GM23248 (cell line): ENCODE data around the gene TRIM9. TPM values are rescaled to one million over a fixed set of nuclear protein-coding genes. Genes with fewer than 3 reads are reported as not detected.

Experiments
- DNase-seq: peaks from one replicate; pipeline ENCODE4 v3.0.0-alpha.2; 2015
- H2AFZ ChIP-seq: fragments of 200-600 bp; sonication (generic); 2 replicates; pipeline ENCODE4 v1.6.1; 2016; ENCODE audit warnings: antibody characterized with exemption
- H3F3A ChIP-seq: fragments of 200-600 bp; sonication (generic); 2 replicates; pipeline ENCODE4 v1.6.1; 2016; ENCODE audit warnings: mild to moderate bottlenecking, antibody characterized with exemption, mixed run types; ENCODE audit not compliant: insufficient read depth
- H3K27ac ChIP-seq: fragments of 200-600 bp; sonication (generic); 2 replicates; pipeline ENCODE4 v1.5.1; 2016; ENCODE audit warnings: mild to moderate bottlenecking
- H3K27me3 ChIP-seq: fragments of 200-600 bp; sonication (generic); replicated peaks from 2 replicates; pipeline ENCODE4 v1.6.1; 2016; ENCODE audit warnings: mild to moderate bottlenecking; ENCODE audit not compliant: insufficient read depth
- H3K36me3 ChIP-seq: fragments of 200-600 bp; sonication (generic); 2 replicates; pipeline ENCODE4 v1.6.1; 2016; ENCODE audit warnings: low read depth, mild to moderate bottlenecking
- H3K4me1 ChIP-seq: fragments of 200-600 bp; sonication (generic); 2 replicates; pipeline ENCODE4 v1.6.1; 2016; ENCODE audit warnings: mild to moderate bottlenecking; ENCODE audit not compliant: insufficient read depth
- H3K4me2 ChIP-seq: fragments of 200-600 bp; sonication (generic); one replicate; pipeline ENCODE4 v1.6.1; 2016; ENCODE audit warnings: mild to moderate bottlenecking; ENCODE audit not compliant: unreplicated experiment
- H3K4me3 ChIP-seq: fragments of 200-600 bp; sonication (generic); 2 replicates; pipeline ENCODE4 v1.5.1; 2016; ENCODE audit warnings: mild to moderate bottlenecking
- H3K79me2 ChIP-seq: fragments of 200-600 bp; sonication (generic); 2 replicates; pipeline ENCODE4 v1.6.1; 2016; ENCODE audit warnings: mild to moderate bottlenecking; ENCODE audit not compliant: insufficient read depth
- H3K9ac ChIP-seq: fragments of 200-600 bp; sonication (generic); 2 replicates; pipeline ENCODE4 v1.6.1; 2016; ENCODE audit warnings: mild to moderate bottlenecking
- H3K9me2 ChIP-seq: fragments of 200-600 bp; sonication (generic); 2 replicates; pipeline ENCODE4 v1.6.1; 2016; ENCODE audit warnings: mixed run types, mild to moderate bottlenecking, moderate library complexity; ENCODE audit not compliant: insufficient read depth
- H3K9me3 ChIP-seq: fragments of 200-600 bp; sonication (generic); one replicate; pipeline ENCODE4 v1.6.1; 2017; ENCODE audit warnings: low read depth
- H4K20me1 ChIP-seq: fragments of 200-600 bp; sonication (generic); 2 replicates; pipeline ENCODE4 v1.6.0; 2016; ENCODE audit not compliant: insufficient read depth
- EZH2 ChIP-seq: fragments of 200-600 bp; sonication (generic); IDR thresholded peaks from 2 replicates; pipeline ENCODE4 v1.6.1; 2018; ENCODE audit warnings: antibody characterized with exemption, mild to moderate bottlenecking; ENCODE audit not compliant: insufficient read depth, poor library complexity, severe bottlenecking
- EZH2phosphoT487 ChIP-seq: fragments of 200-600 bp; sonication (generic); IDR thresholded peaks from 2 replicates; pipeline ENCODE4 v1.6.1; 2018; ENCODE audit warnings: antibody characterized with exemption, moderate library complexity, mild to moderate bottlenecking, low read depth; ENCODE audit not compliant: insufficient read depth
- WGBS, 2 experiments: methylation state at CpG; one replicate each; pipeline ENCODE4 v1.1.6; 2015 to 2017; ENCODE audit warnings: low lambda C conversion rate in 2 of 2, low coverage in 1 of 2; ENCODE audit errors: missing lambda C conversion rate in 2 of 2; 5-methylcytosine and 5-hydroxymethylcytosine counted together
- in situ Hi-C: fragments of 300-500 bp; cut with MboI; formaldehyde crosslinking; loops from 2 replicates; pipeline ENCODE4 v1.15.0; 2020
- polyA plus RNA-seq: library from polyadenylated mRNA; unstranded; fragments of >200 nt; fragmentation: Nextera tagmentation; extraction: Ambion mirVana; gene quantifications from 2 replicates; pipeline ENCODE4 v1.2.1, GENCODE V29; 2016
- total RNA-seq: library from RNA; depleted of rRNA; stranded (reverse); fragments of >200 nt; shearing (Covaris generic); gene quantifications from 2 replicates; pipeline ENCODE4 v1.2.3, GENCODE V29; 2014

Gene TRIM9
- total and polyA plus RNA-seq, 2 experiments from 2014 or later, result 0.25 to 0.32 TPM

- DNase-seq, result no peak
- Histone ChIP-seq H3K4me3 (no peak overlapping the region), H3K79me2 (no peaks in the 10 kb centered on the region), H3K9me2 (no peaks in the 10 kb centered on the region), H4K20me1 (no peaks in the 10 kb centered on the region), H3K27me3 (peaks cover 52% of the 10 kb centered on the region), H3K4me2 (no peak overlapping the region), H3K9me3 (no peaks in the 10 kb centered on the region), H3K36me3 (no peaks in the 10 kb centered on the region), H2AFZ (no peak overlapping the region), H3F3A (no peaks in the 10 kb centered on the region), H3K9ac (no peak overlapping the region), H3K4me1 (no peaks in the 10 kb centered on the region), H3K27ac (no peak overlapping the region)
- WGBS, 2 experiments, result 46% methylated on average over 4 of the region's 4 CpGs
- TF ChIP-seq EZH2 (no peak), EZH2phosphoT487 (no peak)
- in situ Hi-C loops, result no loop called here
Observed at GRCh38 chr14:51119411-51120051, 24.6 kb upstream of the TRIM9 start.

- H3K4me1 ChIP-seq, result no peaks in the 10 kb centered on the region
- TF ChIP-seq EZH2phosphoT487, result no peak
- TF ChIP-seq EZH2, result no peak
Observed at GRCh38 chr14:51118993-51119392, 24.1 kb upstream of the TRIM9 start.

GRCh38 chr14:51117593-51117992, 22.7 kb upstream of the TRIM9 start:
- Histone ChIP-seq H3K9ac (no peak overlapping the region), H3K27me3 (peaks cover 67% of the 10 kb centered on the region), H3K27ac (no peak overlapping the region), H4K20me1 (no peaks in the 10 kb centered on the region), H3K9me3 (no peaks in the 10 kb centered on the region), H3K4me1 (no peaks in the 10 kb centered on the region), H3K4me2 (no peak overlapping the region), H3K79me2 (no peaks in the 10 kb centered on the region), H3K4me3 (no peak overlapping the region), H2AFZ (no peak overlapping the region), H3K9me2 (no peaks in the 10 kb centered on the region), H3F3A (no peaks in the 10 kb centered on the region), H3K36me3 (no peaks in the 10 kb centered on the region)
- in situ Hi-C loops, result no loop called here
- WGBS, 2 experiments, result 67 to 87% methylated on average over 1 of the region's 1 CpG
- TF ChIP-seq EZH2phosphoT487 (no peak), EZH2 (no peak)
- DNase-seq, result no peak

More at GRCh38 chr14:51118993-51119392, 24.1 kb upstream of the TRIM9 start:
- Histone ChIP-seq H3K9me3 (no peaks in the 10 kb centered on the region), H3K27ac (no peak overlapping the region), H3K9me2 (no peaks in the 10 kb centered on the region), H3K27me3 (peaks cover 53% of the 10 kb centered on the region), H3F3A (no peaks in the 10 kb centered on the region), H3K79me2 (no peaks in the 10 kb centered on the region), H3K4me3 (no peak overlapping the region), H3K4me2 (no peak overlapping the region), H2AFZ (no peak overlapping the region), H3K9ac (no peak overlapping the region), H3K36me3 (no peaks in the 10 kb centered on the region), H4K20me1 (no peaks in the 10 kb centered on the region)
- in situ Hi-C loops, result no loop called here
- no peak for DNase-seq

GRCh38 chr14:51116682-51117081, 21.8 kb upstream of the TRIM9 start:
- H3K79me2 ChIP-seq, result no peaks in the 10 kb centered on the region
- TF ChIP-seq EZH2phosphoT487 (no peak), EZH2 (no peak)
- no peaks in the 10 kb centered on the region for H3K9me3 ChIP-seq
- H3K27ac ChIP-seq, result no peak overlapping the region
- no peaks in the 10 kb centered on the region for H3K4me1 ChIP-seq
- no peaks in the 10 kb centered on the region for H3K36me3 ChIP-seq
- WGBS, 2 experiments, result 69 to 76% methylated on average over 1 of the region's 1 CpG
- H2AFZ ChIP-seq, result no peak overlapping the region
- H3K9me2 ChIP-seq, result no peaks in the 10 kb centered on the region
- in situ Hi-C loops, result no loop called here
- no peak overlapping the region for H3K9ac ChIP-seq
- no peak for DNase-seq
- no peak overlapping the region for H3K4me3 ChIP-seq
- H3K4me2 ChIP-seq, result no peak overlapping the region
- peaks cover 76% of the 10 kb centered on the region for H3K27me3 ChIP-seq
- H4K20me1 ChIP-seq, result no peaks in the 10 kb centered on the region
- no peaks in the 10 kb centered on the region for H3F3A ChIP-seq

GRCh38 chr14:51109651-51110050, 14.7 kb upstream of the TRIM9 start:
- no peaks in the 10 kb centered on the region for H3K79me2 ChIP-seq
- H3K9me2 ChIP-seq, result no peaks in the 10 kb centered on the region
- no peaks in the 10 kb centered on the region for H3F3A ChIP-seq
- WGBS, 2 experiments, result 47 to 55% methylated on average over 3 of the region's 3 CpGs
- no peak overlapping the region for H2AFZ ChIP-seq
- no peaks in the 10 kb centered on the region for H3K36me3 ChIP-seq
- in situ Hi-C loops, result no loop called here
- no peak overlapping the region for H3K4me3 ChIP-seq
- H3K4me1 ChIP-seq, result no peaks in the 10 kb centered on the region
- H3K27ac ChIP-seq, result no peak overlapping the region
- H3K27me3 ChIP-seq, result peaks cover 60% of the 10 kb centered on the region
- H4K20me1 ChIP-seq, result no peaks in the 10 kb centered on the region
- no peak for TF ChIP-seq EZH2
- TF ChIP-seq EZH2phosphoT487, result no peak
- H3K9ac ChIP-seq, result no peak overlapping the region
- no peak for DNase-seq
- no peak overlapping the region for H3K4me2 ChIP-seq
- H3K9me3 ChIP-seq, result no peaks in the 10 kb centered on the region
